Vagina (tissue), 2 donors: ENCODE results near the gene SPATA45. TPM values are rescaled to one million over a fixed set of nuclear protein-coding genes. Genes with fewer than 3 reads are reported as not detected.

Experiments used
- DNase-seq, 2 donors: peaks; one replicate each; pipeline ENCODE4 v3.0.0-alpha.2; 2017; ENCODE audit errors: extremely low spot score in 2 of 2
- H3K27ac ChIP-seq: fragments of 200-600 bp; sonication (generic); one replicate; pipeline ENCODE4 v1.5.1; 2019
- H3K27me3 ChIP-seq: fragments of 200-600 bp; sonication (generic); one replicate; pipeline ENCODE4 v1.5.1; 2019
- H3K36me3 ChIP-seq, 2 donors: fragments of 200-600 bp; sonication (generic); one replicate each; pipeline ENCODE4 v1.5.1; 2017 to 2019
- H3K4me1 ChIP-seq: fragments of 200-600 bp; sonication (generic); one replicate; pipeline ENCODE4 v1.5.1; 2019
- H3K4me3 ChIP-seq, 2 donors: fragments of 200-600 bp; sonication (generic); 1 replicate in 1 of 2; 2 replicates in 1 of 2; pipeline ENCODE4 v1.5.1; 2016 to 2019
- H3K9me3 ChIP-seq: fragments of 200-600 bp; sonication (generic); one replicate; pipeline ENCODE4 v1.5.1; 2019
- CTCF ChIP-seq, 3 experiments: fragments of 450-650 bp in 2 of 3; fragments of 200-600 bp in 1 of 3; sonication (generic) in 1 of 3; IDR thresholded peaks; one replicate each; pipeline ENCODE4 v1.5.1; 2017 to 2019; ENCODE audit warnings: antibody characterized with exemption in 3 of 3, mild to moderate bottlenecking in 2 of 3, moderate library complexity in 2 of 3
- POLR2A ChIP-seq, 2 donors: fragments of 450-650 bp; IDR thresholded peaks; one replicate each; pipeline ENCODE4 v1.6.1; 2017; ENCODE audit warnings: antibody characterized with exemption in 2 of 2, mild to moderate bottlenecking in 2 of 2, moderate library complexity in 2 of 2
- POLR2AphosphoS5 ChIP-seq, 2 donors: sonication (generic); formaldehyde crosslinking; IDR thresholded peaks; one replicate each; pipeline ENCODE4 v1.9.0; 2017; ENCODE audit warnings: antibody characterized with exemption in 2 of 2, mild to moderate bottlenecking in 2 of 2, low read depth in 1 of 2; ENCODE audit not compliant: insufficient read depth in 1 of 2
- intact Hi-C: fragments of 100-400 bp; cut with DNase I; formaldehyde crosslinking; loops from one replicate; pipeline ENCODE4 v1.15.1; 2023
- total RNA-seq: library from RNA; depleted of rRNA; stranded (reverse); fragments of >200 nt; gene quantifications from one replicate; pipeline ENCODE4 v1.2.3, GENCODE V29; 2016

SPATA45 gene
- total RNA-seq, 1 donor from 2014 or later: not detected

GRCh38 chr1:212824201-212824600 lies 23.2 kb downstream of the SPATA45 start:
- Histone ChIP-seq H3K27ac (no peak overlapping the region), H3K4me1 (no peaks in the 10 kb centered on the region), H3K4me3 (no peak overlapping the region), H3K9me3 (peaks cover 6% of the 10 kb centered on the region), H3K36me3 (no peaks in the 10 kb centered on the region), H3K27me3 (no peaks in the 10 kb centered on the region)
- intact Hi-C loops: no loop called here
- no peak for DNase-seq
- TF ChIP-seq CTCF (IDR thresholded peaks at IDR 0.05): no peak
- no peak for TF ChIP-seq POLR2AphosphoS5 (IDR thresholded peaks at IDR 0.05; ENCODE audit: insufficient read depth in 1 of 2, low read depth in 1 of 2)
- TF ChIP-seq POLR2A (IDR thresholded peaks at IDR 0.05): no peak

GRCh38 chr1:212822956-212823355 lies 24.5 kb downstream of the SPATA45 start:
- Histone ChIP-seq H3K36me3 (no peaks in the 10 kb centered on the region), H3K9me3 (peaks cover 6% of the 10 kb centered on the region), H3K4me3 (no peak overlapping the region), H3K27ac (no peak overlapping the region), H3K4me1 (no peaks in the 10 kb centered on the region), H3K27me3 (no peaks in the 10 kb centered on the region)
- TF ChIP-seq CTCF (IDR thresholded peaks at IDR 0.05) (no peak), POLR2A (IDR thresholded peaks at IDR 0.05) (no peak), POLR2AphosphoS5 (IDR thresholded peaks at IDR 0.05; ENCODE audit: insufficient read depth in 1 of 2, low read depth in 1 of 2) (no peak)
- no peak for DNase-seq
- intact Hi-C loops: no loop called here

- H3K36me3 ChIP-seq: no peaks in the 10 kb centered on the region
- DNase-seq: no peak
- TF ChIP-seq POLR2A (IDR thresholded peaks at IDR 0.05) (no peak), CTCF (IDR thresholded peaks at IDR 0.05) (no peak), POLR2AphosphoS5 (IDR thresholded peaks at IDR 0.05; ENCODE audit: insufficient read depth in 1 of 2, low read depth in 1 of 2) (no peak)
- H3K27me3 ChIP-seq: no peaks in the 10 kb centered on the region
- intact Hi-C loops: no loop called here
- H3K4me1 ChIP-seq: no peaks in the 10 kb centered on the region
- no peak overlapping the region for H3K27ac ChIP-seq
- peaks cover 6% of the 10 kb centered on the region for H3K9me3 ChIP-seq
- no peak overlapping the region for H3K4me3 ChIP-seq
Observed at GRCh38 chr1:212820969-212821368, 26.5 kb downstream of the SPATA45 start.

- Histone ChIP-seq H3K4me1 (no peaks in the 10 kb centered on the region), H3K36me3 (no peaks in the 10 kb centered on the region), H3K27ac (no peak overlapping the region), H3K4me3 (no peak overlapping the region), H3K9me3 (peaks cover under 1% of the 10 kb centered on the region), H3K27me3 (no peaks in the 10 kb centered on the region)
- no peak for TF ChIP-seq POLR2A (IDR thresholded peaks at IDR 0.05)
- no peak for TF ChIP-seq POLR2AphosphoS5 (IDR thresholded peaks at IDR 0.05; ENCODE audit: insufficient read depth in 1 of 2, low read depth in 1 of 2)
- no peak for TF ChIP-seq CTCF (IDR thresholded peaks at IDR 0.05)
- intact Hi-C loops: no loop called here
- DNase-seq: no peak
Observed at GRCh38 chr1:212819726-212820125, 27.7 kb downstream of the SPATA45 start.

- no peaks in the 10 kb centered on the region for H3K9me3 ChIP-seq
- no peaks in the 10 kb centered on the region for H3K36me3 ChIP-seq
- no peak overlapping the region for H3K4me3 ChIP-seq
- intact Hi-C loops: no loop called here
- TF ChIP-seq CTCF (IDR thresholded peaks at IDR 0.05) (no peak), POLR2A (IDR thresholded peaks at IDR 0.05) (no peak), POLR2AphosphoS5 (IDR thresholded peaks at IDR 0.05; ENCODE audit: insufficient read depth in 1 of 2, low read depth in 1 of 2) (no peak)
- H3K27me3 ChIP-seq: no peaks in the 10 kb centered on the region
- no peaks in the 10 kb centered on the region for H3K4me1 ChIP-seq
- H3K27ac ChIP-seq: no peak overlapping the region
- no peak for DNase-seq
Observed at GRCh38 chr1:212816567-212817278, 30.7 kb downstream of the SPATA45 start.
